HUDEP-2 (cell line): ENCODE results near the gene SPTBN4.
"Not testable (repeated sequence)": the region's sequence is repeated elsewhere in the genome, so short reads cannot be mapped to it uniquely, and the experiment has no call there.

Experiments used
- DNase-seq, 76 experiments: peaks; one replicate each; lab custom pipeline; 2025; ENCODE audit not compliant: unreplicated experiment in 76 of 76; lab: John Stamatoyannopoulos, UW

Gene SPTBN4

GRCh38 chr19:40466985-40467734 is at the start of gene SPTBN4:
Gene SPTBN4 (plus strand): TSS chr19:40467001. CDS start chr19:40472622, 5,621 bp downstream.
- no peak for DNase-seq

GRCh38 chr19:40417643-40417981 is 49.2 kb upstream of the SPTBN4 start:
- DNase-seq: no peak

GRCh38 chr19:40418040-40418439 is 48.8 kb upstream of the SPTBN4 start:
- DNase-seq: no peak

DNA sequence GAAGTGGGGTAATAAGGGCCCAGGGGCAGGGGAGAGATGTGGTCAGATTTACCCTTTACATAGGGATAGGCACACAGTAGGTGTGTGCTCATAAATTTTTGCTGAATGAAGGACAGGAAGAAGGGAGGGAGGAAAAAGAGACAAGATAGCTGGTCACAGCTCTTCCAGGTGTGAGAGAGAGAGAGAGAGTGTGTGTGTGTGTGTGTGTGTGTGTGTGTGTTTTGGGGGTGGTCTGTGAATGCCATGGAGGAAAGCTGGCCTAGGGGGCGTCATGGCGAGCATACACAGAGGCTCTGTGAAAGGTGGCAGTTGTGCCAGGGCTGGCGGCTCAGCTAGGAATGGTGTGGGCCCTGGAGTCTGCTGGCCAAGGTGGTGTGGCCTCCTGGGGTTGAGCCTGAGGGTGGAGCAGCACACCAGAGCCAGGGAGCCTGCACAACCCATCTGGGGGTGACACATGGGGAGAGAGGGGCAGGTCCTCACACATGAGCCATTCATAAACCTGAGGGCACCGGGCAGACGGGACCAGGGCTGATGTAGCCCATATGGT is 47.7 kb upstream of the SPTBN4 start:
- no peak for DNase-seq

- DNase-seq: no peak
Measured at GRCh38 chr19:40419780-40420179, 47.0 kb upstream of the SPTBN4 start.

- DNase-seq: no peak
Measured at GRCh38 chr19:40420451-40420765, 46.4 kb upstream of the SPTBN4 start.

DNA sequence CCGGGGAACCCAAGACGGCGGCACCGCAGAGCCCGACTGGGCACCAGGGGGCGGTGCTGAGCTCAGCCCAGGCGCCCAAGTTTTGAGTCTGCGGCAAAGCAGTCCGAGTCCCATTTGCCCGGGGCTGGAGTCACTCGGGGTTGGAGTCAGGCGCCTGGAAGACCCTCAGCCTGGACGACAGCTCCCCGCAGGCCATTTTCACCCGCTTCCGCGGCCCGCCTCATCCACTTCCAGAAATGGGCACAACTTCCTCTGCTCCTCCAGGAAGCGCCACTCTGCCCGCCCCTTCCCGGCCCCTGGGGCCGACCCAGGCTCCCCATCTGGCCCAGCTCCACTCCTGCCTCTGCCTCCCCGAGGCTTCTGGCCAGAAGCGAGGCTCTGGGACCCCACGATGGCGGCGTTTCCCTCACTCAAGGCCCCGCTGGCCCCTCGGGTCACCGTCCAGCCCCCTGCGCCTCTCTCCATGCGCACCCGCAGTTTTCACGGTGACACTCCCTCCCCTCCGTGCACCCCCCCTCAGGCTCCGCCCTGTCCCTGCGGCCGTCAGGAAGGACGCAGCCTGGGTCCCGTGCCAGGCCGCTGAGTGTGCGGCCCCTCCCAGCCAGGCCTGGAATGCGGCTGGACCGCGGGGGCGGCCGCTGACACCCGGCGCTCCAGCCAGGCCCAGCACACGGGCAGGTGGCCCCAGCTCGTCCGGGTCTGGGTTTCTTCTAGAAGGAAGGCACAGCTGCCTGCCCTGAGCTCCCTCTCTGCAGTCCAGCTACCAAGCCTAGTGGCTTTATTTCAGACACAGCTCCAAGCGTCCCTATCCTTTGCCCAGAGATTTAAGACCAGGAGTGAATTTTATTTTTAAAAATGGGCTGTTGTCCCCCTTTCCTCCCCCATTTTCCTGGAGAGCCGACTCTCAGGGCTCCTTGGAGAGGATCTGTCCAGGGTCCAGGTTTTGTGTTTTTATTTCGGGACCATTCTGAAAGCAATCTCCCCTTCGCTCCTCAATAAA is 45.7 kb upstream of the SPTBN4 start:
- peak in 74 of 76 experiments; percentile 52 to 100 (median 86) for DNase-seq

DNA sequence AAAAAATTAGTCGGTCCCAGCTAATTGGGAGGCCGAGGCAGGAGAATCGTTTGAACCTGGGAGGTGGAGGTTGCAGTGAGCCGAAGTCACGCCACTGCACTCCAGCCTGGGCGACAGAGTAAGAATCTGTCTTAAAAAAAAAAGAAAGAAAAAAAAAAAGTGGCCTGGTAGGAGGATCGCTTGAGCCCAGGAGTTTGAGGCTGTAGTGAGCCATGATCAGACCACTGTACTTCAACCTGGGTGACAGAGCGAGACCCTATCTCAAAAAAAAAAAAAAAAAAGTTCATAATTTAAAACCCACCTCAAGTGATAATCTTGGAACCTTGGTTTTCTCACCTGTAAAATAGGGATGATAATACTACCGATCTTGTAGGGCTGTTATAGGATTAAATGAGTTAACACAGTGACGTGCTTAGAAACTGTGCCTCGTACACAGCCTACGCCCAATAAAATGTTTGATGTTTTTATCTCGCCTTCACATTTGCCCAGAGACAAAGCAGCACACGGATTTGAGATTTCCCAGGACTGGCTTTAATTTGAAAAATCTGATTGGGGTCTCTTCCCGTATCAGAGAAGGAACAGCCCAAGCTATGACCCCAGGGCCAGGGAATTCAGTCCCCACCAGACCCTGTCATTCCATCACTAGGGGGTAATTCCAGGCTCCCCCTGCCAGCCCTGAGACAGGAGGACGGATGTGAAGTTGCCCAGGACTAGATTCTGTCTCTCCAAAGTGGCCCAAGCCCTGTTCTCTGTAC is 44.6 kb upstream of the SPTBN4 start:
- DNase-seq: peak in 7 of 76 experiments; percentile 17 to 43 (median 31)

GRCh38 chr19:40422748-40423566 is 43.8 kb upstream of the SPTBN4 start:
- no peak for DNase-seq

GRCh38 chr19:40423938-40424337 is 42.9 kb upstream of the SPTBN4 start:
- DNase-seq: no peak

DNA sequence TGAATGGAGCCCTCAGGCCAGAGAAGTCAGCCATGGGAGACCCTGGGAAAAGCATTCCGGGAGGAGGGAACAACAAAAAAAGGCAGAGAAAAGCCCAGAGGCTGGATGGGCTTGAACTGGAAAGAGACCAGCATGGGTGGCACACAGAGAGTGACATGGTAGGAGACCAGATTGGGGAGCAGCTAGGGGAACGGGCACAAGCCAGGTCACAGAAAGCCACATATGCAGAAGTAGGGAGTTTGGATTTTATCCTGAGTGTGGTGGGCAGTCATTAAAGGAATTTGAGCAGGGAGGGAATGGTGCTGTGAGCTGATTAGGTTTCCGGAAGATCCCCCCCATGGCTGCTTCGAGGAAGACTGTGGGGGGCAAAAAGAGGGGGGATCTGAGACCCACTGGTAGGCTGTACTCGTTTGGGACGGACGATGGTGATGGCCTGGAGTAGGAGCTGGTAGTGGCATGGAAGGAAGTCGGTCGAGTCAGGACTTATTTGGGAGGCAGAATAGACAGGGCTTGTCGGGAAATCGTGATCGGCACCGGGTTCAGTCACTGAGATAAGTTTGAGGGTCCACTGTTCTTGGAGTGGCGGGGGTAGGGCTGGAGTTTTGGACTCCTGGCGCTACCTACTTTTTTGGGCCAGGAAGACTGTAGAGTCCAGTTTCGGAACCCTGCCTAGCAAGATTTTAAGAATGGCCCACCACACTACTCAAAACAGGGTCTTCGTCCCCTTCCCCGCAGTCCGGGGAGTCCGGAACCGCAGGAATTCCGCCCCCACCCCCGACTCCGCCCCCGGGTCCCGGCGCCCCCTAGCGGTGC is 42.0 kb upstream of the SPTBN4 start:
- peak in 4 of 76 experiments; percentile 19 to 89 (median 69) for DNase-seq

DNA sequence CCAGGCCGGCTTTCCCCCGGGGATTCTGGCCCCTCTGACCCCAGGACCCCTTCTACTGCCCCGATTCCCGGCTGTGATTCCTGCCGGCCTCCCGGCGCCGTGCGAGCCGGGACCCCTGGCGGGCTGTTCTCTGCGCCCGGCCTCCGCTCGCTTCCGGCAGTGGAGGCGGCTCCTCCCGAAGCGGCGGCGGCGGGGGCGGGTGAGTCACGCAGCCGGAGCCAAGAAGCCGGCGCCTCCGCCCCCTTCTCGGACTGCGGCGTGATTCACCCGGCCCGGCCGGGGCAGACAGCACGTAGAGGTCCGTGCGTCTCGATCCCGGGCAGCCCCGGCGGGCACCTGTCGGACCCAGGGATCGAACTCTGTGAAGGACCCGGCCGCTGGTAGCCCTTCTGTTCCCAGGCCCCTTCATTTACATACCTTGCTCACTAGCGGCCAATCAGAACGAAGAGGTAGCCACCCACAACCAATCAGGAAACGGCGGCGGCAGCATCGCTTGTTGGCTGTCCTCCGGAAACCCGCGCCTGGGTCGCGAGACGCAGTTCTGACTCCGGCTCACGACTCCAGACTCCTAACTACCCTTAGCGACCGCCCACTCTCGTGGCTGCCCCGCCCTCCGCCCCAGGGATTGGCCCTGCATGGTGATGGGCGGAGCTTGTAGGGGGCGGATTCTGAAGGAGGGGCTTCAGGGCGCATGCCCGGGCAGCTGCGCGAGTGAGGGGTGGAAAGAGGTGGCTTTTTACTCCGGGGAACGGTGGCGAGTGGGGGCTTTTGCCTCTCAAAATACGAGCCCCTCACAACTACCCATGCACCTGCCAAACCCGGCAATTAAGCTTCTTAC is 41.1 kb upstream of the SPTBN4 start, which contains the start of gene SERTAD1:
Gene SERTAD1 (minus strand): TSS at position 543 of the 838 bp plus-strand sequence. CDS start 2,446 bp downstream, outside the sequence.
- DNase-seq: peak; percentile 93 to 100 (median 100)

DNA sequence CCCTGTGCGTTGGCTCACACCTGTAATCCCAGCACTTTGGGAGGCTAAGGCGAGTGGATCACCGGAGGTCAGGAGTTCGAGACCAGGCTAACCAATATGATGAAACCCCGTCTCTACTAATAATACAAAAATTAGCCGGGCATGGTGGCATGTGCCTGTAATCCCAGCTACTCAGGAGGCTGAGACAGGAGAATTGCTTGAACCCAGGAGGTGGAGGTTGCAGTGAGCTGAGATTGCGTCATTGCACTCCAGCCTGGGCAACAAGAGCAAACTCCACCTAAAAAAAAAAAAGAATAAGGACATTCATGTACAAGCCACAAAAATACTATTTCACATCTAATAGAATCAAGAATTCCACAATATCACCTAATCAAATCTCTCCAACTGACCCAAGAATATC is 38.6 kb upstream of the SPTBN4 start:
- not testable (repeated sequence) for DNase-seq

DNA sequence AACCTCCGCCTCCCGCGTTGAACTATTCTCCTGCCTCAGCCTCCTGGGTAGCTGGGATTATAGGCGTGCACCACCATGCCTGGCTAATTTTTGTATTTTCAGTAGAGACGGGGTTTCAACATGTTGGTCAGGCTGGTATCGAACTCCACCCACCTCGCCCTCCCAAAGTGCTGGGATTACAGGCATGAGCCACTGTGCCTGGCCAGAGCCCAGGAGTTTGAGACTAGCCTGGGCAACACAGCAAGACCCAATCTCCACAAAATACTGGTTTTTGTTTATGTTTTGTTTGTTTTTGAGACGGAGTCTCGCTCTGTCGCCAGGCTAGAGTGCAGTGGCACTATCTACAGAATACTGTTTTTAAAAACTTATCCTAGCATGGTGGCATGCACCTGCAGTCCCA is 36.6 kb upstream of the SPTBN4 start:
- not testable (repeated sequence) for DNase-seq

DNA sequence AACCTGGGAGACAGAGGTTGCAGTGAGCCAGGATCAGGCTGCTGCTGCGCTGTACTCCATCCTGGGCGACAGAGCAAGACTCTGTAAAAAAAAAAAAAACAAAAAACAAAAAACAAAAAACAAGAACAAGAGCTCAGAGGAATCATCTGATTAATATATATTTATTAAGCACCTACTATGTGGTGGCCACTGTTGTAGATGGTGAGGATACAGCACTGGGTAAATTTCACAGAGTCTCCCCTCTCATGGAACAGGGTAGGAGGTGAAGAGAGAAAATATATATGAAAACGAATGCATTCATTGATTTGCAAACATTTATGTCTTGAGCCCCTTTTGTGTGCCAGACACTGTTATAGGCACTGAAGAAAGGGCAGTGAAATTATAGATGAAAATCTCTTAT is 35.1 kb upstream of the SPTBN4 start:
- DNase-seq: no peak

GRCh38 chr19:40432760-40433159 is 34.0 kb upstream of the SPTBN4 start:
- not testable (repeated sequence) for DNase-seq

DNA sequence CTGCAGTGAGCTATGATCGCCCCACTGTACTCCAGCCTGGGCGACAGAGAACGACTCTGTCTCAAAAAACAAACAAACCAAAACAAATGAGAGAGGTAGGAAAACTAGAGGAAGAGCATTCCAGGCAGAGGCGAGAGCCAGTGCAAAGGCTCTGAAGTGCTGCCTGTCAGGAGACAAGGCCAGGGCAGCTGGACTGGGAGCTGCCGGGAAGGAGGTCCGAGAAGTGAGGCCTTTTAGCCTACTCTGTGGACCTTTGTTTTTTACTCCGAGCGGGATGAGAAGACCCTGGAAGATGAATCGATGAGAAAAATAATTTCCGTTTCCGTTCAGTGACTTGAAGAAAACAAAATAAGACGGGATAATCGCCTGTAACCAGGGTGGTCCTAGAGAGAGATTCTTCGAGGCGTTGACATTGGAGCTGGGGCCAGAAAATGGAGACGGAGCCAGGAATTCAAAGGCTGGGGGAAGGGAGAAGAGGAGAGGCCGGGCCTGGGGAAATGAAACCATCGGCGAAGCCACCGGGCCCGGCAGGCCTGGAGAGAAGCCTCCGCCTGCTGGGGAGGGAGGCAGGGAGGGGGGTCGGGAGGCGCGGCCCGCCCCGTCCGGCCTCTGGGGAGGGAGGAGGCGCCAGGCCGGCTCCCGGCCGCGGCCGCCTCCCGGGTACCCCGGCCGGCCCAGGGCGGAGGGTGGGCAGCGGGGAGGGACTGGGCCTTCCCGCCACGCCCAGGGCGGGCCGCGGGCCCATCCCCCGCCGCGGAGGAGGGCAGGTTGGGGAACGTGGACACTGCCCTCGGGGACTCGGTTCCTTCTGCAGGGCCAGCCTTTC is 33.2 kb upstream of the SPTBN4 start:
- DNase-seq: peak in 68 of 76 experiments; percentile 28 to 88 (median 77)
